ENCODE data around the gene KMT5C.

KMT5C gene

DNA sequence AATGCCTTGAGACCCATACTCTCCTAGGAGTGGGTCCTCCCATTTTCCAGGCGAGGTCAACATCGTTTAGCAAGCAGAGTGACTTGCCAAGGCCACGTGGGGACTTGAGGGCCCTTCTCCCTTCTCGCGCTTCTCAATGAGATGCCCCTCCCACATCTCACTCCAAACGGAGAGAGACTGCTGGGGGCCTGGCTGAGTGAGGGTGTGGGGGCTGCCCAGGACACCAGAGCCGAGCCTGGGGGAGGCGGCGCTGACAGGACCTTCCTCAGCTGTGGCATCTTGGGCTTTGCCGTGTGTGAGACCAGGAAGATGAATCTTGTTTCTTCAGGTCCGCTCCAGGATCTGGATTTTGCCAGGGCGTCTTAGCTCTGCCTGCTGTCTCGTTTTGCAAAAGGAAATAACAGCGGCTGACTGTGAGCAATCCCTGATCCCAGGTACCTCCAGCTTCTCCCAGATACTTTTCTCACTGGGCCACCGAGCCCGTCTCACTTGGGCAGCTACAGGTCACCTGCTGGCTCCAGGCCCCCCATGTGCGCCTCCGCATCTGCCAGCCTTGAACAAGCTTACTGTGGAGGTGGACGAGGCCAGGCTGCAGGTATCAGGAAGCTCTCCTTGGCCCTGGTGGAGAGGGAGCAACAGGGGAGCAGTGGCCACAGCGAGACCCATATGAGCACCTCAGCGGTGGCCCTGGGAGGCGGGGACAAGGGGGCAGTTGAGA is 8.8 kb downstream of the KMT5C start:
- DNase-seq: no peak

- DNase-seq: no peak
Measured at GRCh38 chr19:55350620-55351315, 11.1 kb downstream of the KMT5C start.

DNA sequence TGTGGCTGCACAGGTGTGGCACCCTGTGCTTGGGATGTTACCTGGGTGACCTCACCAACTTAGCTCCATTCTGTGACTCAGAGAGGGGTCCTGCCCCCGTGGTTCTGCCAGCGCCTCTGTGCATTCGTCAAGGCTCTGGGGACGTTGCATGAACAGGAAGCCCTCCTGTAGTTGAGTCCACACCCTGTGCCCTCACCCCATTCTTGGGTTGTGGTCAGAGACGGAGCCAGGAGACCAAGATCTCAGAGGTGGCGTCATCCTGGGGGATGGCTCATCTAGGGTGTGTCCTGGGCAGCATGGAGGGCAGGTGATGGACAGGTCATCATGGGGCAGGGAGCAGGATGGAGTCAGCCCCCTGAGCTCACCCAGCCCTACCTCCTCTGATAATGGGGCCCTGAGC is 12.4 kb downstream of the KMT5C start:
- DNase-seq: no peak

- no peak for DNase-seq
Measured at GRCh38 chr19:55352549-55353145, 13.0 kb downstream of the KMT5C start.

GRCh38 chr19:55353356-55353802 is 13.7 kb downstream of the KMT5C start:
- no peak for DNase-seq

GRCh38 chr19:55353803-55354697 is 14.4 kb downstream of the KMT5C start:
- DNase-seq: peak; percentile 58

GRCh38 chr19:55354698-55355212 is 15.1 kb downstream of the KMT5C start, which contains the start of gene COX6B2:
Gene COX6B2, minus strand, starts transcription at chr19:55354719. Its CDS starts 198 bp downstream, at chr19:55354521.
- no peak for DNase-seq

DNA sequence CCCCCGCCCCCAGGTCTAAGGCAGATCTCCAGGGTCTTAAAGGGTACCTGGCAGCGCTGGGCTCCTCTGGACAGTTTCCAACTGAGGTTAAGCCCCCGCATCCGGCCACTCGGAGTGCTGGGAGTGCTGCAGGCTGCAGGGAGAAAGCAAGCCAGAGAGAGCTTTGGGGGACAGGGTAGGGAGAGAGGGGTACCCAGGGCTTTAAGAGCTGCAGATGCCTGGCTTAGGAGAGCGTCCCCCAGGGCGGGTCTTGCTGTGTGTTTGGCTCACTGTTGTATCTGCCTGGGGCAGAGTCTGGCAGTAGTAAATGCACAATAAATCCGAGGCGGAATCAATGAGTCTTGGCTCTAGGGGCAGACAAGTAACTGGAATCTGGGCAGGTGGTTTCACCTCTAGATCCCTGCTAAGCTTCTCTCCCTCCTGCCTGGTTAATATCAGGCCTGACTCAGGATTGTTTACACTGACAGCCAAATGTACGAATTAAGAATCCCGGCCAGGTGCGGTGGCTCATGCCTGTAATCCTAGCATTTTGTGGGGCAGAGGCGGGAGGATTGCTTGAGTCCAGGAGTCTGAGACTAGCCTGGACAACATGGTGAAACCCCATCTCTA is 15.6 kb downstream of the KMT5C start:
- DNase-seq: no peak

GRCh38 chr19:55358493-55358892 is 18.8 kb downstream of the KMT5C start:
- no peak for DNase-seq

DNA sequence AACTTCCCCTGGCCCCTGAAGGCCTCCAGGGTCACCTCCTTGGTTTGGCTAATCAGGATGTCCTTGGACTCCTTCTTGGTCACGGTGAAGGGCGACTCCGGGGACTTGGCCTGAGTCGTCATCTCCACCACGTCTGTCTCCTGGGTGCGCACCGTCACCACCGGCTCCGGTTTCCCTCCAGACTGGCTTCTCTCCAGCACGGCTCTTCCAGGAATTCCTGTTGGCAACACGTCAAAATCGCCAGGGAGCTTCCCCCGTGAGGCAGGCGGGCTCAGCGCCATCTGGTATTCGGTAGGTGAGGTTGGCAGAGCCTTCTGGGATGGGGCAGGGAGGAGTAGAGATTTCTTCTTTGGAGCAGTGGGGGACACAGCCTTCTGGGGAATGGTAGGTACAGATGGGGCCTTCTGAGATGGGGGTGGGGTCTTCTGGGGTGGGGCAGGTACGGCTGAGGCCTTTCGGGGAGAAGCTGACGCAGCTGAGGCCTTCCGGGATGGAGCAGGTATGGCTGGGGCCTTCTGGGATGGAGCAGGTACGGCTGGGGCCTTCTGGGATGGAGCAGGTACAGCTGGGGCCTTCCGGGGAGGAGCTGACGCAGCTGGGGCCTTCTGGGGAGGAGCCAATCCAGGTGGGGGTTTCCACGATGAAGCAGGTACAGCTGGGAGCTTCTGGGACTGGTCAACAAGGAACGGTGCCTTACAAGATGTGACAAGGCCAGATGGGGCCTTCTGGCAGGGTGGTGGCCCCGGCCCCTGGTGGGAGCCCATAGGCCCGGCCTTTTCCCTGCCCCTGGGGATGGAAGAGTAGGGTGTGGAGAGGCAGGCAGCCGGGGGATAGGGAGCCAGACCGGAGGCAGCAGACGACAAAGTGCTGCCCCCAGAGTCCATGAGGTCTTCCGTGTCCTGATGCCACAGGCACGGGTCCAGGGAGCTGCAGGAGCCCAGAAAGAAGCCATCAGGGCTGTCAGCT is 19.6 kb downstream of the KMT5C start:
- no peak for DNase-seq

DNA sequence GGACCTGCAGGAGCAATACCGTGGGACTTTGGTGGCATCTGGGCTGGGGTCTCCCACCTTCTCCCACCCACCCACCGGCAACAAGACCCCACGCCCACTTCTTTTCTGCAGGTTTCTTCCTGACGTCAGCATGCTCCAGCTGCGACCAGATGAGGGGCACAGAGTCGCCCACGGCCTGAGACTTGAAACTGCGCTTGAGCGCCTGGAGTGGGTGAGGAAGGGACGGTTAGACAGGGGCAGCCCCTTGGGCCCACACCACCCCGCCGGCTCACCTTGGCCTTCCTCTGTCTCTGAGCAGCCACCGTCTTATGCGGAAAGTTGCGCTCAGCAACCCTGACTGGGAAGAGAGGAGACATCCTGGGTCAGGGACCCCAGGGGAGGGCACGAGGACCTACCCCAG is 21.2 kb downstream of the KMT5C start:
- no peak for DNase-seq

GRCh38 chr19:55362174-55362989 is 22.7 kb downstream of the KMT5C start:
- no peak for DNase-seq

DNA sequence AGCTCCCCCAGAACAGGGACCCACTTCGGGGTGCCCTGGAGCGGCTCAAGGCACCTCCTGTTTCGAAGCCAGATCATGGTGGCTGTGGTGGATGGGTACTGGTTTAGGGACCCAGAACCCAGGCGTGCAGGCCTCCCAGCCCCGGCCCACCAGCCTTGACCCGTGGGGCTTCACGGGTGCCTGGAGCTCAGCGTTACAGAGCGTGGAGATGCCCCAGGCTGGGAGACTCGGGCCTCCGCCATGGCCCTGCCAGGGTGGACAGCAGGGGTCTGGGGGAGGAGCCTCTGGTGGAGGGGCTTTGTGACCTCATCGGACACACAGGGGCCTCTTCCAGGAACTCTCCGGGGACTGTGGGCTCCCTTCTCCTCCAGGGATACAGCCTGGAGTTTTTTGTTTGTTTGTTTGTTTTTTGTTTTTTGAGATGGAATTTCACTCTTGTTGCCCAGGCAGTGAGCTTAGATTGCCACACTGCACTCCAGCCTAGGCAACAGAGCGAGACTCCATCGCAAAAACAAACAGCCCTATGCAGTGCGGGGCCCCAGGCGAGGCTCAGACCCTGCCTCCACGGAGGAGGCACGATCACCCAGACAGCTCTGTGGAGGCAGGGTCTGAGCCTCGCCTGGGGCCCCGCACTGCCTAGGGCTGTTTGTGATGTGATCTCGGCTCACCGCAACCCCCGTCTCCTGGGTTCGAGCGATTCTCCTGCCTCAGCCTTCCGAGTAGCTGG is 23.5 kb downstream of the KMT5C start, which contains the start of gene GARIN5B:
Gene GARIN5B (minus strand): TSS at position 271 of the 727 bp plus-strand sequence. CDS start 194 bp downstream, at position 77.
- no peak for DNase-seq

DNA sequence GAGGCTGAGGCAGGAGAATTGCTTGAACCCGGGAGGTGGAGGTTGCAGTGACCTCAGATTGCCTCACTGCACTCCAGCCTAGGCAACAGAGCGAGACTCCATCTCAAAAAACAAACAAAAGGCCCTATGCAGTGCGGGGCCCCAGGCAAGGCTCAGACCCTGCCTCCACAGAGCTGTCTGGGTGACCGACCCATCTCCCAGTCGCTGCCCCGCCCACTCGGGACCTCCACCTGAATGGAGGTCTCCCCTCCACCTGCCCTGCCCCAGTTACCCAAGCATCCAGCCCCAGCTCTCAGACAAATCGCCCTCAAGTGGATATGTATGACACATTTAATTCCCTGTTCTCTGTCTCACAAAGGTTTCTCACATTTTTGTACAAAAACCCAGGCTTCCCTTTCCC is 25.6 kb downstream of the KMT5C start:
- no peak for DNase-seq

- no peak for DNase-seq
Measured at GRCh38 chr19:55365964-55366363, 26.3 kb downstream of the KMT5C start.

- no peak for DNase-seq
Measured at GRCh38 chr19:55366790-55367189, 27.1 kb downstream of the KMT5C start.

DNA sequence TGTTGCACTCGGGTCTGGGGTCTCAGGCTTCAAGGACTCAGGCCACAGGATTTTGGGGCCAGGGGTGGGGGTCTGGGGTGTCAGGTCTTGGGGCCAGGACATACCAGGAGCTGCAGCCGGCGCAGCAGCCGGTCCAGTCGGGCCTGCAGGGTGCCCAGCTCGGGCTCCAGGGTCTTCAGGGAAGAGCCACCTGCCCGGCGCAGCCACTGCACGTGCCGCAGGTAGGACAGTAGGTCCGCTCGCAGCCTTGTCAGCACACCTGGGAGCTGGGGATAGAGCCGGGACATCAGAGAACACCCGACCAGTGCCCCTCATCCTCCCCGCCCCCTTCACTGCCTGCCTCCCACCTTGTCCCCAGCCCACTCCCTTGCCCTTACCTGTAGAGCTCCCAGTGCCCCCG is 28.4 kb downstream of the KMT5C start:
- DNase-seq: no peak

GRCh38 chr19:55368701-55369563 is 29.3 kb downstream of the KMT5C start:
- DNase-seq: no peak

All from activated CD4-positive, CD25-positive, alpha-beta regulatory T cell treated with anti-CD3 and anti-CD28 coated beads, Interleukin-2, amount 50 U/mL, for 72 hours (primary cell).